HepG2 (cell line): ENCODE results near the gene ALOX15.

Source experiments
- BHLHE40 ChIP-seq: IDR thresholded peaks from 2 replicates; pipeline ENCODE4 v1.6.1; 2011; ENCODE audit warnings: low read length, improper control_type of control experiment
- CBFB ChIP-seq: sonication (generic); formaldehyde crosslinking; IDR thresholded peaks from 2 replicates; pipeline ENCODE4 v1.4.0; 2020; ENCODE audit warnings: missing genetic modification reagents
- CCDC6 ChIP-seq: sonication (generic); formaldehyde crosslinking; IDR thresholded peaks from 2 replicates; pipeline ENCODE4 v1.8.1; 2022; ENCODE audit warnings: mild to moderate bottlenecking, missing genetic modification reagents, moderate library complexity
- CTCF ChIP-seq: sonication (generic); formaldehyde crosslinking; IDR thresholded peaks from 2 replicates; pipeline ENCODE4 v1.5.0; 2020; ENCODE audit warnings: mild to moderate bottlenecking, missing genetic modification reagents, moderate library complexity
- ETV5 ChIP-seq: IDR thresholded peaks from 2 replicates; pipeline ENCODE4 v1.6.1; 2018; ENCODE audit warnings: missing biosample characterization, missing genetic modification reagents, inconsistent platforms, borderline replicate concordance
- HCFC1 ChIP-seq: fragments of 150-350 bp; IDR thresholded peaks from 2 replicates; pipeline ENCODE4 v1.6.1; 2014; ENCODE audit warnings: low read depth, low read length
- POLR2A ChIP-seq, 2 experiments: IDR thresholded peaks; 2 replicates each; pipeline ENCODE4 v1.6.1; 2011; ENCODE audit warnings: low read depth in 2 of 2, low read length in 2 of 2, mild to moderate bottlenecking in 1 of 2, moderate library complexity in 1 of 2; ENCODE audit not compliant: insufficient read depth in 1 of 2
- POLR2AphosphoS5 ChIP-seq: IDR thresholded peaks from 2 replicates; pipeline ENCODE4 v1.6.1; 2012; ENCODE audit warnings: low read depth, low read length
- STAT6 ChIP-seq: sonication (generic); formaldehyde crosslinking; IDR thresholded peaks from 2 replicates; pipeline ENCODE4 v1.4.0; 2020; ENCODE audit warnings: missing genetic modification reagents, mild to moderate bottlenecking, borderline replicate concordance
- ZNF354B ChIP-seq: sonication (generic); formaldehyde crosslinking; IDR thresholded peaks from 2 replicates; pipeline ENCODE4 v1.8.0; 2022; ENCODE audit warnings: mild to moderate bottlenecking, missing genetic modification reagents
- ZNF574 ChIP-seq: sonication (generic); formaldehyde crosslinking; IDR thresholded peaks from 2 replicates; pipeline ENCODE4 v1.4.0; 2020; ENCODE audit warnings: missing genetic modification reagents
- TF ChIP-seq, protein P1 (sequence below): IDR thresholded peaks from 2 replicates; pipeline ENCODE4 v1.6.1; 2012; ENCODE audit warnings: inconsistent platforms
- TF ChIP-seq, protein P2 (sequence below): sonication (generic); formaldehyde crosslinking; IDR thresholded peaks from 2 replicates; pipeline ENCODE4 v1.4.0; 2020; ENCODE audit warnings: missing genetic modification reagents

DNA sequence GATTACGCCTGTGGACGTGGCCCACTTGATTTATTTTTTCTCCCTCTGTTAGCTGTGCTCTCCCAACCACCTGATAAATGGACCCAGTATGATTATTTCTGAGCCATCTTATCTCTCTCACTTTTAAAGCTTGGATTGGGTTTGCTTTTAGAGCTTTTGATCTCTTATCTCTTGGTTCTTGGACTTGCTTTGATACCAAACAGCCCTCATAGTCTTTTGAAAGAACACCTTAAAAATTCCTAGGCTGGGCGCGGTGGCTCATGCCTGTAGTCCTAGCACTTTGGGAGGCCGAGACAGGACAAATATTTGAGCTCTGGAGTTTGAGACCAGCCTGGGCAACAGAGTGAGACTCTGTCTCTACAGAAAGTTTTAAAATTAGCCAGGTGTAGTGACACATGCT lies 31.3 kb downstream of the ALOX15 start:
- TF ChIP-seq CBFB (CRISPR knock-in tag), result no peak
- TF ChIP-seq ZNF354B (CRISPR knock-in tag), result no peak
- TF ChIP-seq, protein P1, sequence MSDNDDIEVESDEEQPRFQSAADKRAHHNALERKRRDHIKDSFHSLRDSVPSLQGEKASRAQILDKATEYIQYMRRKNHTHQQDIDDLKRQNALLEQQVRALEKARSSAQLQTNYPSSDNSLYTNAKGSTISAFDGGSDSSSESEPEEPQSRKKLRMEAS, result no peak
- no peak for TF ChIP-seq HCFC1
- TF ChIP-seq, protein P2, sequence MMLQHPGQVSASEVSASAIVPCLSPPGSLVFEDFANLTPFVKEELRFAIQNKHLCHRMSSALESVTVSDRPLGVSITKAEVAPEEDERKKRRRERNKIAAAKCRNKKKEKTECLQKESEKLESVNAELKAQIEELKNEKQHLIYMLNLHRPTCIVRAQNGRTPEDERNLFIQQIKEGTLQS (CRISPR knock-in tag), result no peak
- TF ChIP-seq CCDC6 (CRISPR knock-in tag), result no peak
- no peak for TF ChIP-seq STAT6 (CRISPR knock-in tag)
- no peak for TF ChIP-seq POLR2A (IDR thresholded peaks at IDR 0.05; ENCODE audit: insufficient read depth in 1 of 2, low read depth in 2 of 2, low read length in 2 of 2)
- TF ChIP-seq ZNF574 (CRISPR knock-in tag), result no peak
- no peak for TF ChIP-seq CTCF (CRISPR knock-in tag)
- TF ChIP-seq POLR2AphosphoS5, result no peak
- no peak for TF ChIP-seq ETV5 (CRISPR knock-in tag)
- no peak for TF ChIP-seq BHLHE40
